ENCODE data around the gene CCDC91.
A peak's percentile ranks its signal among the peaks of the same experiment; 100 is the strongest.
"Not testable (repeated sequence)": the region's sequence is repeated elsewhere in the genome, so short reads cannot be mapped to it uniquely, and the experiment has no call there.

Gene CCDC91

DNA sequence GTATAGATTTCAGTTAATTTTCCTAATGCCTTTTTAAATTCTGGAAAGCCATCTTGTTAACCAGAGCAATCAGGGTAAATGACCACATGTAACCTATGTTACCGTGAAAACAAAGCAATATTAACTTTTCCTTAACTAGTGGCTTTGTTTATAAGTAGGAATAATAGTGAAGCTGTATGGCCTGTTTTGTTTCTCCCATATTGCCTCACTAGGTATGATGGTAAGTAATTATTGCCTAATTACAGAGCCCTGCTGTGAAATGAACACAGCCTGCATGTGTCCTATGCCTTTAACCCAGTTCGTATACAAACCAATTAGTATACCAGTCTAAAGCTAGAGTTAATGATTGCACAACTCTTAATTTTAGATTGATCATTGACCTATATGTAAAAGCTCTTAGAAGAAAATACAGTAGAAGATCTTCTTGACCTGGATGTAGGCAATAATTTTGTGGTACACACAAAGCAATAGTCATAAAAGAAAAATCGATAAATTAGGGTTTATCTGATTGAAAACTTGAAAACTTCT, 249.9 kb downstream of the CCDC91 start:
- intact Hi-C loops (cut with DNase I), result no loop called here
- no peak for DNase-seq

DNA sequence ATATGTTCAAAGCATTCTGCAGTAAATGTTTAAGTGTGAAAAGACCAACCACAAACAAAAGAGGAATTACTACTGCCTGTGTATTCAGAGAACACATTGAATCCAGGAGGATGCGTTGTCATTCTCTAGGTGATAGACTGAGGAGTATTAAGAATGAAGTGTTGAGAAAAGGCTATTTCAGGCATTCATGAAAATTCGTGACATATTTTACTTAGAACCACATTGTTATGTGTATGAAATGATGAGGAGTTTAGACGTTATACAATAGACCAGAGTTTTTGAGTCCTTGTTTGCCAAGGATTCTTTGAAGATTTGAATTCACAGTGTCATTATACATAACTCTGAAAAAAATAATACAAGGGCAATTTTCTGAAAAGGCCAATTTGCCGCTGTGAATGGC, 251.8 kb downstream of the CCDC91 start:
- intact Hi-C loops (cut with DNase I), result no loop called here
- DNase-seq, result no peak

- no peak for DNase-seq
- intact Hi-C loops (cut with DNase I), result no loop called here
These were observed 253.1 kb downstream of the CCDC91 start for GRCh38 chr12:28443337-28443736.

DNA sequence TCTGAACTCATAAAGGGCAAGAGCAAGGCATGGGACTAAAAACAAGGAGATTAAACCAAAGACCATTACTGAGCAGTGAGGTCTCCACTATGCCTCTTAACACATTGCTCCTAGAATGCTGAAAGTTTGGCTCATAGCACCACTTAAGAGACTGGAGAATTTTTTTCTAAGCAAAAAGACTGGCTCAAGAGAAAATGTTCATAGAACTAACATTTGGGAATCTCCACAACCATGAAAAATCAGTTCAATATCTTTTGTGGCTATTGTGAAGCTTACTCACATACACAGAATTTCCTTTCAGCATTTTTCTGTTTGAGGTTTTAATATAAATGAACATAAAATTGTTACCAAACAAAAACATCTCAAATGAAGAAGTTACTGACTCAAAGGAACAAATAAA, 255.8 kb downstream of the CCDC91 start:
- DNase-seq, result no peak
- intact Hi-C loops (cut with DNase I), result no loop called here

- intact Hi-C loops (cut with DNase I), result no loop called here
- no peak for DNase-seq
These were observed 263.4 kb downstream of the CCDC91 start for GRCh38 chr12:28453686-28454085.

DNA sequence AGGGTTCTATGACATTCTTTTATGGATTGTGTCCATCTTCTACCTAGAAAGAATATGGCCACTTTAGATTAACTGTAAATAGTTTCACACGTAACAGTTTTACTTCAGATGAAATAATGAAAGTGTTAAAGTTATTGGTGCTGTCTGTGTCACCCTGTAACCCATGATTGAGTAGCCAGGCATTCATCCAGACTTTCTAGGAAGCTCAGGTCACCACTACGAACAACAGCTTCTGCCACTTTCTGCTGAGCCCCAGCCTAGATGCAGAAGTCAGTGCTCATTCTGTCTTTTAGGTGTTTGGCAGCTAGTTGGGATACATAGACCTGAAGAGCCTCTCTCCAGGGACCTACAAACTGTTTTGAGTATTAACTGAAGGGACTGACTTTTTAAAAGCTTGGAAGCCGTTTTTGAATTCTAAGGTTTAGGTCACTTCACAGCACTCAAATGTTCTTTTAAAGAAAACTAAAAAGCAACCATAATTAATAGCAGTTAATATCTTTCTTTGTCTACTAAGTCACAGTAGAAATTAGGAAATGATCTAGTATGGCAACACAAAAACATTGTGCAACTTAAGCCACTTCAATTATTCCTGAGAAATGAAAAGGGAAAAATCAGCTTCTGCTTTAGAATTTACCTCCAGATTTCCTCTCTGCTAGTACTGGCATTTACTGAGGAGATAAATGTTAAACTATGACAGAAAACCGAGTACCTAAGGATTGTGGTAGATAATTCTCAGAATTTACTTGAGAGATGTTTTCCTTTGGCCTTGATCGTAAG, 266.9 kb downstream of the CCDC91 start:
- DNase-seq, result no peak
- intact Hi-C loops (cut with DNase I), result no loop called here

DNA sequence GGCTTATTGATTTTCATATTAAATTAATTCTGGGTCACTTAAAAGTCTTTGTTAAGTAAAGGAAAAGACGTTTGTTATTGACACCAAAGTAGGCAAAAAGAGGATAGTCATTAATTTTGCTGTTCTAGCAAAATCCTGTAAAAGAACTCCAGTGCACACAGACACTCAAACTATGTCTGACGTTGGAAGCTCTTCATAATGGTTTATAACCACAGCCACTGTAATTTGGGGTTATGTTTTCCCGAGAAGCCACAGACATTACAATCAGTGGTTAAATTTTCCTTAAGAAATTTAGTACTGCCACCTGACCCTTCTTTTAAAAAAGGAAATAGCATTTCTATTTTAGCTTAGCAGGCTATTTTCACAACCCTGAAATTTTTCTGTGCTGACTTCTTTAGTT, 267.5 kb downstream of the CCDC91 start:
- intact Hi-C loops (cut with DNase I), result no loop called here
- no peak for DNase-seq

DNA sequence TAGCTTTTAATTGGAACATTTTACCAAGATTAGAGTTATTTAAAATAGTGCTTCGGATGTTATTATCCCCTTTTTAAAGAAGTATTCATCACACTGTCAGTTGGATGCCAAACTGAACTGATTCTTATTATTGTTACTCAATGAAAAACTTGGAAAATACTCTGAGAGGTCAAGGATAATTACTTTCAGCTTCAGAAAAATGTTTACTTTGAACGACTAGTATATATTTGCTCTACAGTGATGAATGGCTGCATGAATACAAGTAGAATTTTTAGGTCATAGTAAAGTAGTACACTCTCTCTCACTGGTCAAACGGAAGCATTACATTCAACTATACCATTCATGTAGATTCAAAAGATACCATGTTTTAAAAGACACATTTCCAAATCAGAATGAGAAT, 269.2 kb downstream of the CCDC91 start:
- DNase-seq, result no peak
- intact Hi-C loops (cut with DNase I), result no loop called here

DNA sequence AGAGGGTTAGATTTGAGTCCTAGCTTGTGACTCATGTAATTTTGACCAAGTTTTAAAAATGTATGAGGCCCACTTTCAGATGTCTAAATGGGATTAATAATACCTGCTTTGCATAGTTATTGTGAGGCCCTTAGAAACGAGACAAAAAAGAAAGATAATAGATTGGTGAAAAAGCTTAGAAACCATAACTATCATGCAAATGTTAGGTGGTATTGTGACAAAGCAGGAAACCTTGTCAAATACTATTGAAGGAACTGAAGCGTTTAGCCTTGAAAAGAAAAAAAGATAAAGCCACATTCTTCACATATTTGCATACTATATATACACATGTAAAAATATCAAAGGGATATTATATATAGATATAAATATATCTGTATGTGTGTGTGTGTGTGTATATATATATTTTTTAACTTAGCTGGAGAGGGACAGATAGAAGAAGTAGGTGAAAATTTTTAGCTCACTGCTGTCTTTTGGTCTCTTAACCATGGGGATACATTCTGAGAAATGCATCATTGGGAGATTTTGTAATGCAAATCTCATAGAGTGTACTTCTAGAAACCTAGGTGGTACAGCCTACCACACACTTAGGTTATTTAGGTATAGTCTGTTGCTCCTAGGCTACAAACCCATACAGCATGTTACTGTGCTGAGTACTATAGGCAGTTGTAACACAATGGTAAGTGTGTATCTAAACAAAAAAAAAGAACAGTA, 270.3 kb downstream of the CCDC91 start:
- intact Hi-C loops (cut with DNase I), result no loop called here
- no peak for DNase-seq

GRCh38 chr12:28463396-28463795, 273.1 kb downstream of the CCDC91 start:
- intact Hi-C loops (cut with DNase I), result no loop called here
- no peak for DNase-seq

GRCh38 chr12:28471762-28472161, 281.5 kb downstream of the CCDC91 start:
- intact Hi-C loops (cut with DNase I), result not testable (repeated sequence)

DNA sequence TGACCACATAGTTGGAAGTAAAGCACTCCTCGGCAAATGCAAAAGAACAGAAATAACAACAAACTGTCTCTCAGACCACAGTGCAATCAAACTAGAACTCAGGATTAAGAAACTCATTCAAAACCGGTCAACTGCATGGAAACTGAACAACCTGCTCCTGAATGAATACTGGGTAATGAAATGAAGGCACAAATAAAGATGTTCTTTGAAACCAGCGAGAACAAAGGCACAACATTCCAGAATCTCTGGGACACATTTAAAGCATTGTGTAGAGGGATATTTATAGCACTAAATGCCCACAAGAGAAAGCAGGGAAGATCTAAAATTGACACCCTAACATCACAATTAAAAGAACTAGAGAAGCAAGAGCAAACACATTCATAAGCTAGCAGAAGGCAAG, 285.9 kb downstream of the CCDC91 start:
- DNase-seq; intact Hi-C loops (cut with DNase I): not testable (repeated sequence)

More at GRCh38 chr12:28471762-28472161, 281.5 kb downstream of the CCDC91 start:
- peak in 1 of 10 donors; percentile 70 for DNase-seq

- DNase-seq; intact Hi-C loops (cut with DNase I): not testable (repeated sequence)
These were observed 288.8 kb downstream of the CCDC91 start for GRCh38 chr12:28479097-28479496.

DNA sequence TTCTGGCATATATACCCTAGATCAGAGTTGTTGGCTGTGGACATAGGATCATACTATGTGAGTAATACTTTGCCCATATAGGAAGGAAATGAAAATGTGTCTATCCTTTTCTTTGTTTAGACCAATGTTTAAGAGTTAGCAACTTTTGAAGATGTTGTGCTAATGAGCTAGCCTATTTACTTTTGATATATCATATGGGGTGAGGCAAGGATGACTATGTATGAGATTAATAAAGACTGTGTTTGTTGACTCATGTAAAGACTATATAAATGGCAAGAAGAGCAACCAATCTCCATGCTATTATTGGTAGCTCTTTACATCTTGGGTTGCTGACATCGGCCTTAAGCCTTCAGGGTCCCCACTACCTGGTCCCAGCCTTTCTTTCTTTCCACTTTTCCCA, 289.4 kb downstream of the CCDC91 start:
- intact Hi-C loops (cut with DNase I), result no loop called here
- DNase-seq, result no peak

- no peak for DNase-seq
- intact Hi-C loops (cut with DNase I), result no loop called here
These were observed 293.9 kb downstream of the CCDC91 start for GRCh38 chr12:28484156-28484555.

- no peak for DNase-seq
- intact Hi-C loops (cut with DNase I), result no loop called here
These were observed 296.3 kb downstream of the CCDC91 start for GRCh38 chr12:28486521-28486920.

- intact Hi-C loops (cut with DNase I), result no loop called here
- no peak for DNase-seq
These were observed 299.0 kb downstream of the CCDC91 start for GRCh38 chr12:28489246-28489645.

DNA sequence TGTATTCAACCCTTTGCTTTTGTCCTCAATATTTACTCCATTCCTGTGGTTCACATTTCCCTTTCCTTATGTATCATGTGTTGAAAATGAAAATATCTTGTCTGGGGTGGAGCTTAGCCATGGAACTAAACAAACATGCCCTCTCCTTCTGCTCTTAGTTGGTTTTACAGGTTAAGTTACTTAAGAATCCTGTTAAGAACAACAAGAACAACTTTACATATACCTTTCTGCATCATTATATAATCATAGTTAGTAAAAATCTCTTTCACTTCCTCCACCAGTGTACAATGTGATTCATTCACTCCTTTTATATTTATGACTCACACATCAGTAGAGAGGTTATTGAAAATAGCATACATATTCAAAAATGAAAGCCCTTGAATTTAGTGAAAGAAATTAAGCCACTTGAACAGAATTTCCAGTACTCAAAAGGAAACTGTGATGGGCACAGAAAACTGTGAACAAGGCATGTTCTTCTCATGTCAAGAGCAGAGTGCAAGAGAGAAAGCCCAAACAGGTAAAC, 307.7 kb downstream of the CCDC91 start:
- DNase-seq, result no peak
- intact Hi-C loops (cut with DNase I), result no loop called here

GRCh38 chr12:28498850-28499249, 308.6 kb downstream of the CCDC91 start:
- intact Hi-C loops (cut with DNase I), result no loop called here
- DNase-seq, result no peak

- no peak for DNase-seq
- intact Hi-C loops (cut with DNase I), result no loop called here
These were observed 310.2 kb downstream of the CCDC91 start for GRCh38 chr12:28500373-28501024.

DNA sequence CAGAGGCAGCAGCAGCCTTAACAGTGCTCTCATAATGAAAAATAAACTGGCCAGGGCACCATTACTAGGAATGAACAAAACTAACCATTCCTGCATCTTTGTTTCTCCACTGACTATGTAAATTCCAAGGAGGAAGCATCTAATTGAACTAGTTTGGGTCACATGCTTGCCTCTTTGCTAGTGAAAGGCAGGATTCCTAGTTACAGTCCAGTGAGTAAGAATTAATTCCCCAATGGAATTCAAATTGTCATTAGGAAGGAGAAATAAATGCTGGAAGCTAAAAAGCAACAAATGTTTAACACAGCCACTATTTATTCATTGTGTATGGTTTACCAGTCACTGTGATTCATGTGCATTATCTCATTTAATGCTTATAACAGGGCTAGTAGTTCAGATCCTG, 316.0 kb downstream of the CCDC91 start:
- DNase-seq, result no peak
- intact Hi-C loops (cut with DNase I), result no loop called here
